ENCODE measurements around the gene TMEM198.

GRCh38 chr2:219555956-219556355 lies 12.1 kb downstream of the TMEM198 start:
- TF ChIP-seq POLR2A (IDR thresholded peaks at IDR 0.05; ENCODE audit: low read depth, low read length) (no peak), POLR2AphosphoS5 (IDR thresholded peaks at IDR 0.05; ENCODE audit: low read depth, low read length) (no peak)
